DLD1 (cell line): ENCODE results near the gene AMZ1.

Experiments used
- in situ Hi-C: cut with HindIII; loops from 2 replicates; pipeline ENCODE4 v1.10.0; 2017; ENCODE audit warnings: low sequenced_read_pairs

AMZ1 gene

DNA sequence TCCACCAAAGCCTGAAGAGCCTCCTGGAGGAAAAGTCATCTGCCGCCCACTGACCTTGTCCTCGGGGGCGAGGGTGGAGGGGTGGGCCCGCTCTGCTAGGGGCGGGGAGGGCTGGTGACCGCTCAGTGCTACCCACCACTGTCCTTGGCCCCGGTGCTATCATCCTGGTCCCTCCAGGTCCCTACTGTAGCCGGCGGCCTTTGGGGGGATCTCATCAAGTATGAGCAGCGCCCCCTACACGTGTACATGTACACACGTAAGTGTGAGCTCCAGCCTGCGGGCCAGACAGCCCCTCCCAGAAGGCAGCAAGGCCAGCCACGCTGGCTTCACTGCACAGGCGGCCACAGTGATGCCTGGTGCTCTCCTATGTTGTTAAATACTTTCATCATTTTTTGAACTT is 36.7 kb upstream of the AMZ1 start:
- in situ Hi-C loops = no loop called here

- in situ Hi-C loops = no loop called here
These were observed 35.9 kb upstream of the AMZ1 start for GRCh38 chr7:2651847-2652735.

- in situ Hi-C loops = no loop called here
These were observed 35.3 kb upstream of the AMZ1 start for GRCh38 chr7:2652736-2653060.

DNA sequence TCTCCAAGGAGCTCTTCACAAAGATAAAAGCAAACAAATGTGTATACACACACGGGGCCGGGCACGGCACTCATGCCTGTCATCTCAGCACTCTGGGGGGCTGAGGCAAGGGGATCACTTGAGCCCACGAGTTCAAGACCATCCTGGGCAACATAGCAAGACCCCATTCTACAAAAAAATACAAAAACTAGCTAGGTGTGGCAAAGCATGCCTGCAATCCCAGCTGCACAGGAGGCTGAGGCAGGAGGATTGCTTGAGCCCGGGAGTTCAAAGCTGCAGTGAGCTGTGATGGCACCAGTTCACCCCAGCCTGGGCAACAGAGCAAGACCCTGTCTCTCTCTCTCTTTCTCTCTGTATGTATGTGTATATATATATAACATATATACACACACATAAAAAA is 33.9 kb upstream of the AMZ1 start:
- in situ Hi-C loops = no loop called here

DNA sequence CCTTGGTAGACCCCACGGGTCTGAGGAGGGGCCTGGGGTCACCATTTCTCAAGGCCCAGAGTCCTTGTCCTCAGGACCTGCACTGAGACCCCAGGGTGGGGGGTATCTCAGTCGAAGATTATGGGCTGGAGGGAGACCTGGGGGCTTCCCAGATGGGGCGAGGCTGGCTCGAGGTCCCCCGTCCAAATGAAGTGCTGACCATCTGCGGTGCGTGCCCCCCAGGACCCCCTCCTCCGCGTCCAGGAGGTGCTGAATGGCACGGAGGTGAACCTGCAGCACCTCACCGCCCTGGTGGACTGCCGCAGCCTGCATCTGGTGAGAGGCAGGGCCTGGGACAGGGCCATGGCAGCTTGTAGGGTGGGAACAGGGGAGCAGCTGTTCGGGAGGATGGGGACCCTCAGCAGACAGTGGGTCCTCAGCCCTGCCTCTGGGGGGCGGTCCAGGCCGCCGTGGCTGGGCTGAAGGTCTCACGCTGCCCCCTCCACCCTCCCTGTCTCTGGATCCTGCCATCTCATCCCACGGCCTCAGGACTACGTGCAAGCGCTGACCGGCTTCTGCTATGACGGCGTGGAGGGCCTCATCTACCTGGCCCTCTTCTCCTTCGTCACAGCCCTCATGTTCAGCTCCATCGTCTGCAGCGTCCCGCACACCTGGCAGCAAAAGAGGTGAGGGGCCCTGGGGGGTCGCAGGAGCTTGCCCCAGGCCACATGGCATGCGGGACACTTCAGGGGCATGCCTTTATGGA is 32.0 kb upstream of the AMZ1 start:
- in situ Hi-C loops = no loop called here

GRCh38 chr7:2657208-2657607 is 30.8 kb upstream of the AMZ1 start:
- in situ Hi-C loops = no loop called here

DNA sequence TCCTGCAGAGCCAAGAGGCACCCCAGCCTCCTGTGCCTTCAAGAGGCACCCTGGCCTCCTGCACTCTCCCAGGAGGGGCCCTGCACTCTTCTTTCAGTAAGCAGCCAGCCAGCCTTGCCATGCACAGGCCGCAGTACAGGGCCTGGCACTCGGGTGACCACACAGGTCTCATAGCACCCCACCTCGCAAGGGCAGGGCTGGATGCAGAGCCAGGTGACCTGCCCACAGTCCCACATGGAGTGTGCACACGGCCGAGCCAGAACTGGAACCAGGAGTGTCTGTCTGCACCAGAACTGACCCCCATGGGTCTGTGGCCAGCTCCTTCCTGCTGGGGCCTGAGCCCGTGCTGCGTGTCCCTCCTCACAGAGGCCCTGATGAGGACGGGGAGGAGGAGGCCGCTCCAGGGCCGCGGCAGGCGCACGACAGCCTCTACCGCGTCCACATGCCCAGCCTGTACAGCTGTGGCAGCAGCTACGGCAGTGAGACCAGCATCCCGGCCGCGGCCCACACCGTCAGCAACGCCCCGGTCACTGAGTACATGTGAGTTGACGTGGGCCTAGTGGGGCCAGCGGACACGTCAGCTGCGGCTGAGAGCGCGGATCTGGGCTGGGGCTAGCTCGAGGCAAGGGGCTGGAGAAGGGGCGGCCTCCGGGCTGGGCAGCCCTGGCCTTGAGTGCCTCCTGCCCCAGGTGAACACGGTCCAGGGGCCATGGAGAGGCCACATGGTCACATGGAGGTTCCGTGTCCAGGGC is 29.9 kb upstream of the AMZ1 start:
- in situ Hi-C loops = no loop called here

DNA sequence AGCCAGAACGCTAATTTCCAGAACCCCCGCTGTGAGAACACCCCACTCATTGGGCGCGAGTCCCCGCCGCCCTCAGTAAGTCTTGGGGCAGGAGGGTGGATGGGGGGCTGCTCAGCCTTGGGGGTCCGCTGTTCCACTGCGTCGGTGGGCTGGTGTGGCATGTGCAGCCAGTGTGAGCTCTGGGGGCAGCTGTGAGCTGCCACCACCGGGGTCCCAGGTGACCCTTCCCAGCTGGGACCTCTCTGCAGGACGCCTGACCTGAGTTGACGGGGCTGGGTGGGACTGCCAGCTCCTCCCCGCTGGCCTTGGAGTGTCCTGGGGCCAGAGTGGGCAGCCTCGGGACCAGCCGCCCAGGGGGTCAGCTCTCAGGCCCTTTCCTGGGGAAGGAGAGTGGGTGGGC is 29.1 kb upstream of the AMZ1 start:
- in situ Hi-C loops = no loop called here

DNA sequence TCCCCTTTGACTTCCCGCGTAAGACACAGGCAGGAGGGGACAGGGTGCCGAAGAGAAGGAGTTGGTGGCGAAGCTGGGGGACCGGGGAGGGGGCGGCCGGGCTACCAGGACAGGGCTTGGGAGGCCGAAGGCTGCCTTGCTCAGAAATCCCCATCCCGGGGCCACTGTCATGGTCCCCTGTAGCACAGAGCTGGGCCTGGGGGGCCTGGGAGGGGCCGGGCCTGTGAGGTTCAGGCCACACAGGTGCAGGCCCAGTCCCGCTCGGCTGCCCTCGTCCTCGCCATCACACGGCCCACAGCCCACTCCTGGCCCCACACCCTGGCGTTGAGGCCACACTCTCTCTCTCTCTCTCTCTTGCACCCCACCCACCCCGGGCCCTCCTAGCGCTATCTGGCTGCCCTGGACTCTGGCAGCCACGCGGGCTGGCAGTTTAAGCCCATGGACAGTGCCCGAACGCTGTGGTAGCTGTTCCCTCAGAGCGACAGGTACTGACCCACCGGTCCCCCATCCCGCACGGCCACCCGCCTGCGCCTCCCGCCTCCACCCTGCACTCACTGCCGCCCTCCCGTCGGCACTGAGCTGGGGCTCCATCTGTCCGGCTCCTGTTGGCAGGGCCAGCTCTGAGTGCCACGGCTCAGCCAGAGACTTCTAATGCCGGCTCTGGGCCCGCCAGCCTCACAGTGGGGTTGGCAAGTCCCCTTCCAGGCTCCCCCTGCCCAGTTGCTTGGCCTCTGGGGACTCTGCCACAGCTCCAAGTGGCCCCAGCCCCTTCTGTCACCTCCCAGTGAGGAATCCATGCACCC is 28.2 kb upstream of the AMZ1 start:
- in situ Hi-C loops = no loop called here

DNA sequence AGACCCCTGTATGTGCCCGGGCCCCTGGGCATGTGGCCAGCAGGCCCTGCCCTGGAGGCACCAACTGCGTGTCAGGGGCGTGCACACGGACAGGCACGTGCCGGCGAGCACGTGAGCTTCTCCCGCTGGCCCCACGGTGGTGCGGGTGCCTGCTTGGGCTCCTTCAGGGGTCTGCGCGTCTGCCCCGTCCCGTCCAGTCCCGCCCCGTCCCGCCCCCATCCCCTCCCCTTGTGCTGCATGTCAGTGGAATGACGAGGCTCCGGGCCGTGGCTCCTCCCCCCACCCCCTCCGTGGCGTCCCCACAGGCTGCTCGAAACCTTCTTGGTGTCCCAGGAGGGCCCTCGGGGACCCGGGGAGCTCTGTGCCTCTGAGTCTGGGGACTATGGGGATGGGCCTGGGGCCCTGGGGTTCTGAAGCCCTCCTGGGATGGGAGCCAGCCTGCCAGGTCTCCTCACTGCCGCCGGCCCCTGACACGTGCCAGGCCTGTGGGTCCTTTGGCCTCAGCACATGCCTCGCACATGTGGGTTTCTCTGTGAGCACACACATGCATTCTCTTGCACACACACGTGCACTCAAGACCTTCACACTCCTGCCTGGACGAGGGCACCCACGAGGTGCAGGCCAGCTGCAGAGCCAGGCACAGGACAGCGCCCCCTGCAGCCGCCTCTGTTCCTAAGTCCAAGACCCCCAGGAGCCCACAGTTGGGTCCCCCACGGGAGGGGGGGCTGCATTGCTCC is 27.5 kb upstream of the AMZ1 start:
- in situ Hi-C loops = no loop called here

DNA sequence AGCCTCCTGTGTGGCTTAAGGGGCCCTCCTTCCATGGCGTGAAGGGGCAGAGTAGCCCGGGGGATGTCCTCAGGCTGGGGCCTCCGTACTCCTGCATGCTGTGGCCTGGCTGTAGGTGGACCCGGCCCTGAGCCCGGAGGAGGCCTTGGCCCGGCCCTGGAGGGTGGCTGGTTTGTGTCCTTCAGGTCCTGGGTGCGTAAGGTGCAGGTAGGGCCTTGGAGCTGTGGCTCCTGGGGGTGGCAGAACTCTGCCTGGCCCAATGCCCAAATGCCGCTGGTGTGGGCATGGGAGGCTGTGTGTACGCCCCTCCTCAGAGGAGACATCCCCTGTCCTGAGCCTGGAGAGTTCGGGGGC is 26.9 kb upstream of the AMZ1 start:
- in situ Hi-C loops = no loop called here

- in situ Hi-C loops = no loop called here
These were observed 26.3 kb upstream of the AMZ1 start for GRCh38 chr7:2661602-2662272.

- in situ Hi-C loops = no loop called here
These were observed 25.5 kb upstream of the AMZ1 start for GRCh38 chr7:2662273-2663120.

GRCh38 chr7:2663121-2663886 is 24.7 kb upstream of the AMZ1 start:
- in situ Hi-C loops = no loop called here

GRCh38 chr7:2663960-2664359 is 24.0 kb upstream of the AMZ1 start:
- in situ Hi-C loops = no loop called here

DNA sequence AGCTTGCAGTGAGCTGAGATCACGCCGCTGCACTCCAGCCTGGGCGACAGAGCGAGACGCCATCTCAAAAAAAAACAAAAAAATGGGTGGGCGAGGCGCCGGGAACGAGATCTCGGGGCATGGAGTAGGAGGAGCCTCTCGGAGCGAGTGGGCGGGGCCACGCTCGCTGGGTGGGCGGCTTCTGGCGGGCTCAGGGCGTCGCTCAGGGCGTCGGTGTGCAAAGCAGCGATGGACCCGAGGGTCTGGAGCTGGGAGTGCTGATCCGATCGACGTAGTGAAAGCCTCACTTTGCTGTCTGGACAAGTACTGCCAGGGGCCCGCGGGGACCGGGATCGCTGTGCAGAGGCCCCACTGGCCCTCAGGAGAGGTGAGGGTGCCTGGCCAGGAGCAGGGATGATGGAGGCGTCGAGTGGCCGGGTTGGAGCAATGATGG is 22.6 kb upstream of the AMZ1 start:
- in situ Hi-C loops = no loop called here

DNA sequence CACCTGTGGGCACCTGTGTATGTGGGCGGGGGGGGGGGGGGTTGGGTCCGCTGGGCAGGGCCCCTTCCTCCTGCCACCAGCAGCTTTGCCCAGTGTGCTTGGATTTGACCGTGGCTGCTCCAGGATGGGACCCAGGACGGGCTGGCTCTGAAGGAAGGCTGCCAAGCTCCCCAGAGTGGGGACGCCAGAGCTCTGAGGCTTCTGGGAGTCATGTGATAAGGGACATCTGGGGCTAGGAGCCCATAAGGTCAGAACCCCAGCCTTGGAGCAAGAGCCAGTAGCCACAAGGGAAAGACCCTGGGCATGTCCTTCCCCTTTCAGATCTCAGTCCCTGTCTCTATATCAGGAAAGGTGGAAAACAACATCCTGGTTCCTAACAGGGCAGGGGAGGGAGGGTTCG is 21.8 kb upstream of the AMZ1 start:
- in situ Hi-C loops = no loop called here

DNA sequence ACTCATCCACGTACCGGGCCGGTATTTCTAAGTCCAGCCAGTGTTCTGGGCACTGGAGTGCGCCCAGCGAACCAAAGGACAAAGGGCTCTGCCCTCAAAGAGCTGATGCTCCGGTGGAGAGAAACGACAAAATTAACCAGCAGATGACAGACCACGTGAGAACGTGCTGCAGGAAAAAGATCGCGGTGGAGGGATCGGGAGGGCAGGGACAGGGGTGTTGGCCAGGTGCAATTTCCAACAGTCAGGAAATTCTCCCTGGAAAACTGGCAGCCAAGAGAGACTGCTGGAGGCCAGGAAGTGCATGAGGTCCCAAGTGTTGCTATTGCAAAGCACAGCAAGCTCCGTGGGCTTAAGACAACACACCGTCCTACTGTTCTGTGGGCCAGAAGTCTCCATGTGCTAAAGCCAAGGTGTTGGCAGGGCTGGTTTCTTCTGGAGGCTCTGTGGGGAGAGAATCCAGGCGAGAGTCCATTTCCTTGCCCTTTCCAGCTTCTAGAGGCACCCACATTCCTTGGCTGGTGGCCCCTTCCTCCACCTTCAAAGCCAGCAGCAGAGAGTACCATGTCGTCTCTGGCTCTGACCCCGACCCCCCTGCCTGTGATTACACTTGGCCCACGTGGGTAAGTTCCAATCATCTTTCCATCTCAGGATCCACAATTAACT is 21.3 kb upstream of the AMZ1 start:
- in situ Hi-C loops = no loop called here
